HTERT RPE-1 (cell line): ENCODE results near the gene ZNF540.
"Not testable (repeated sequence)": the region's sequence is repeated elsewhere in the genome, so short reads cannot be mapped to it uniquely, and the experiment has no call there.

Experiments
- in situ Hi-C: fragments of 300-500 bp; cut with MboI; formaldehyde crosslinking; loops from 4 replicates; pipeline ENCODE4 v1.14.3; 2020; ENCODE audit warnings: low sequenced_read_pairs

ZNF540 gene

GRCh38 chr19:37594304-37594981 lies at the start of gene ZNF540, which contains the start of gene ZNF571:
Gene ZNF540 (plus strand): TSS chr19:37594876. CDS start chr19:37598448, 3,572 bp downstream.
Gene ZNF571 (minus strand): TSS chr19:37594792. CDS start chr19:37586676, 8,116 bp downstream.
- in situ Hi-C loops = no loop called here

- in situ Hi-C loops = no loop called here
Measured at GRCh38 chr19:37551129-37551993, 43.3 kb upstream of the ZNF540 start.

GRCh38 chr19:37563518-37563917 lies 31.2 kb upstream of the ZNF540 start:
- in situ Hi-C loops = no loop called here

- in situ Hi-C loops = no loop called here
Measured at GRCh38 chr19:37564624-37565369, 29.9 kb upstream of the ZNF540 start.

- in situ Hi-C loops = no loop called here
Measured at GRCh38 chr19:37565370-37565669, 29.4 kb upstream of the ZNF540 start.

- in situ Hi-C loops = no loop called here
Measured at GRCh38 chr19:37572203-37572602, 22.5 kb upstream of the ZNF540 start.

- in situ Hi-C loops = no loop called here
Measured at GRCh38 chr19:37583340-37583739, 11.3 kb upstream of the ZNF540 start.

DNA sequence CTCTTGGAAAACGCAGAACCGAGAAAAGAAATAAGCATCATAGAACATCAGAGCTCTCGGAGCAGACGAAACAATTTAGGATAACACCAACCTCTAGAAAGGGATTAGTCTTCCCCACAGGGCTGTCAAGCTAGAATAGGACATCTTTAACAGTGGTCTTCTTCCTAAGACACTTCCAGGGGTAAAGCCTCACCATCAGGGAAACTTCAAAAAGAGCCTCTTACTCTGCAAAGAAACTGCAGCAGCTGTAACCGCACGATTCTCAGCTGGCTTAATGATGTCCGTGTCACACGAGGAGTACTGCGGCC lies 726 bp upstream of the ZNF540 start:
- in situ Hi-C loops = no loop called here

- in situ Hi-C loops = no loop called here
Measured at GRCh38 chr19:37594982-37595382, 306 bp downstream of the ZNF540 start.

DNA sequence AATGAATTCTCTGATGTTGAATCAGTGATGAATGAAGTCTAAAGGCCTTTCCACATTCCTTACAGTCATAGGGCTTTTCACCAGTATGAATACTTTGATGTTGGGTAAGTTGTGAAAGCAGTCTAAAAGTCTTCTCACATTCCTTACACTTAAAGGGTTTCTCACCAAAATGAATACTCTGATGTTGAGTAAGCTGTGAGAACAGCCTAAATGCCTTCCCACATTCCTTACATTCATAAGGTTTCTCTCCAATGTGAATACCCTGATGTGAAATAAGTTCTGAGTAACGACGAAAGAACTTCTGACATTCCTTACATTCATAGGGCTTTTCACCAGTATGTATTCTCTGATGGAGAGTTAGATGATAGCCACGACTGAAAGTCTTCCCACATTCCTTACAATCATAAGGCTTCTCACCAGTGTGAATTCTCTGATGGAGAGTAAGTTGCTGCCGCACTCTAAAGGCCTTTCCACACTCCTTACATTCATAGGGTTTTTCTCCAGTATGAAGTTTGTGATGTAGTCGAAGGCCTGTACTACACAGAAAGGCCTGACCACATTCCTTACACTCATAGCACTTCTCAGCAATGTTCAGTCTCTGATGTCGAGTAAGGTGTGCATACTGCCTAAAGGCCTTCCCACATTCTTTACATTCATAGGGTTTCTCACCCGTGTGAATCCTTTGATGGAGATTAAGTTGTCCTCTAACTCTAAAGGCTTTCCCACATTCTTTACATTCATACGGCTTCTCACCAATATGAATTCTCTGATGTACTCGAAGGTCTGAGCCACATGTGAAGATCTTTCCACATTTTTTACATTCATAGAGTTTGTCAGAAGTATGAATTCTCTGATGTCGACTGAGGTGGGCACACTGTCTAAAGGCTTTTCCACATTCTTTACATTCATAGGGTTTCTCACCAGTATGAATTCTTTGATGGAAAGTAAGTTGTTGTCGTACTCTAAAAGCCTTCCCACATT lies 40.7 kb downstream of the ZNF540 start:
- in situ Hi-C loops = no loop called here

- in situ Hi-C loops = no loop called here
Measured at GRCh38 chr19:37654118-37654517, 59.4 kb downstream of the ZNF540 start.

- in situ Hi-C loops = no loop called here
Measured at GRCh38 chr19:37654629-37655300, 60.1 kb downstream of the ZNF540 start.

DNA sequence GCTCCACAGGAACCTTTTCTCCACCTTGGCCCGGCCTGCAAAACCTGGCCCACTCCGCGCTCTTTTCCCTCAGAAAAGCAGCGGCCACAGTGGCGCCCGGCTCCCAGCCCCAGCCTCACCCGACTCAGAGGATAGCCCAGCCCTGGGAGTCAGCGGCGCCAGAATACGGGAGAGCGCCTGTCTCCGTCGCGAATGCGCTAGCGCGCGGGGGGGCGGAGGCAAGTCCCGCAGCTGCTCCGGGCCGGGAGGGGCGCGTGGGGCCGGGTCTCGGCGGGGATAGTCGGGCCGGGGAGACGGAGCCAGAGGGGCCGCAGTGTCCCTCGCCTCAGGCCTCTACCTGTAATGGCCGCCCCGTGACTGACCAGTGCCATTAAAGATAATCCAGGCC lies 60.6 kb downstream of the ZNF540 start, which contains the start of gene ZFP30:
ZFP30 (minus strand) TSS at position 165 of the 388 bp plus-strand sequence. CDS start 7,643 bp downstream, outside the sequence.
- in situ Hi-C loops = no loop called here

DNA sequence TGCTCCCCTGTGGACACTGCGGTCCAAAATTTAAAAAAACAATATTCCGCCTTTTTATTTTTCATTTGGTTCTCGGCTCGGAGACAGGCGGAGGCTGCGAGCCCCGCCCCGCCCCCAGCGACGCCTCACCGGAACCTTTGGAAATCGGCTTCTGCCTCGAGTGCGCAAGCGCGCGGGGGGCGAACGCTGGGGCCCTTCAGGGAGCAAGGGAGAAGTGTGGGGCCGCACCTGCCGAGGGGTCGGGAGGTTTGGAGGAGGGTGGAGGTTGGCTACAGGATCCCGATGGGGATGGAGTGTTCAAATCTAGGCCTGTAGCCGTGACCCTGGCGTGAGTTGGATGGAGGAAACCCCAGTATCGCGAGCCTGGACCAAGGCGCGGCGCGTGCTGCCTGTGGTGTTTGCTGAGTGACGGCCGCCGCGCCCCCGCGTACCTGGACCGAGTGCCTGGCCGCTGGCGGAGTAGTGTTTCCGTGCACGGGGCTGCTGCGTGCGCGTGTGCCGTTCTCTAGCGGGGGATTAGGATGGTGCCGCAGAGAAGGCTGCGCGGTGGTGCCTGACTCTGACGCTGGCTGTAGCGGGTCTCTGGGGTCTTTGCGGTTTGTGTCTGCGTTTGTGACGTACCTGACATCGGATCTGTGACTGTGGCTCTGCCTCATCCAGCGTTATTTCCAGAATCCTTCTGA lies 61.2 kb downstream of the ZNF540 start:
- in situ Hi-C loops = no loop called here

DNA sequence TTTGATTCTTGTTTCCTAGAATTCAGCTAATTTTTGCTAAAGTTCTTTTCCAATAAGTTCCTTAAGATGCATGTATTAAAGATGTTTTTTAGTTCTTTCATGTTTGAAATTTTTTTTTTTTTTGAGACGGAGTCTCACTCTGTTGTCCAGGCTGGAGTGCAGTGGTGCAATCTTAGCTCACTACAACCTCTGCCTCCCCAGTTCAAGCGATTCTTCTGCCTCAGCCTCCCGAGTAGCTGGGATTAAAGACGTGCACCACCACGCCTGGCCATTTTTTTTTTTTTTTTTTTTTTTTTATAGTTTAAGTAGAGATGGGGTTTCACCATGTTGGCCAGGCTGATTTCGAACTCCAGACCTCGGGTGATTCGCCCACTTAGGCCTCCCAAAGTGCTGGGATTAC lies 62.5 kb downstream of the ZNF540 start:
- in situ Hi-C loops = not testable (repeated sequence)
